ENCODE measurements around the gene CALHM2. TPM values are rescaled to one million over a fixed set of nuclear protein-coding genes. Genes with fewer than 3 reads are reported as not detected.

Gene CALHM2
- 4.2 to 5.2 TPM (median 5.1 TPM) in 5 replicates for total RNA-seq (2022; extraction: Qiagen RNA extraction)

GRCh38 chr10:103451831-103452505 is at the start of gene CALHM2:
Gene CALHM2 (minus strand): TSS chr10:103452370. CDS start chr10:103449941, 2,429 bp downstream.

GRCh38 chr10:103493362-103493915 is 41.3 kb upstream of the CALHM2 start, which contains the start of gene NEURL1:
Gene NEURL1 (plus strand): TSS chr10:103493705. CDS start chr10:103494388, 683 bp downstream.

GRCh38 chr10:103479135-103479534 is 27.0 kb upstream of the CALHM2 start, which contains the start of gene CALHM3:
Gene CALHM3 (minus strand): TSS chr10:103479240. CDS start chr10:103479032, 208 bp downstream.

GRCh38 chr10:103458720-103459119 is 6.5 kb upstream of the CALHM2 start, which contains the start of gene CALHM1:
Gene CALHM1 (minus strand): TSS chr10:103458900. CDS start chr10:103458751, 149 bp downstream.

Other genes starting within 250 kb of the CALHM2 start
- gene RPEL1, start 206.5 kb downstream of the CALHM2 start, total RNA-seq (2022; extraction: Qiagen RNA extraction) = 0.06 TPM in 1 of 5 replicates, not detected in the others
- gene INA, start 175.2 kb downstream of the CALHM2 start, total RNA-seq (2022; extraction: Qiagen RNA extraction) = 19.1 to 24.4 TPM (median 19.5 TPM) in 5 replicates
- 10.1 to 12.0 TPM (median 10.7 TPM) in 5 replicates for gene PCGF6, start 101.2 kb downstream of the CALHM2 start, total RNA-seq (2022; extraction: Qiagen RNA extraction)
- 2.2 to 3.1 TPM (median 2.9 TPM) in 5 replicates for gene TAF5, start 84.4 kb downstream of the CALHM2 start, total RNA-seq (2022; extraction: Qiagen RNA extraction)
- 486 to 546 TPM (median 505 TPM) in 5 replicates for gene ATP5MK, start 55.9 kb downstream of the CALHM2 start, total RNA-seq (2022; extraction: Qiagen RNA extraction)
- gene PDCD11, start 55.7 kb downstream of the CALHM2 start, total RNA-seq (2022; extraction: Qiagen RNA extraction) = 37.3 to 43.9 TPM (median 38.5 TPM) in 5 replicates
- gene CALHM1, start 6.5 kb upstream of the CALHM2 start, total RNA-seq (2022; extraction: Qiagen RNA extraction) = not detected in 5 replicates
- 0.22 to 0.50 TPM (median 0.41 TPM) in 5 replicates for gene CALHM3, start 26.9 kb upstream of the CALHM2 start, total RNA-seq (2022; extraction: Qiagen RNA extraction)
- 0.40 to 0.97 TPM (median 0.70 TPM) in 5 replicates for gene NEURL1, start 41.3 kb upstream of the CALHM2 start, total RNA-seq (2022; extraction: Qiagen RNA extraction)

All from A549 treated with Hydrocortisone at 1 μM for 4 hours (cell line).